Astrocyte of the cerebellum (primary cell): ENCODE results near the gene SLC17A9.

Source experiments
- DNase-seq: peaks from one replicate; pipeline ENCODE4 v3.0.0-alpha.2; 2011; ENCODE audit warnings: low read depth
- H3K4me3 ChIP-seq: 2 replicates; pipeline ENCODE4 v1.5.1; 2011; ENCODE audit warnings: mild to moderate bottlenecking, low read depth, low read length, moderate library complexity
- CTCF ChIP-seq: IDR thresholded peaks from 2 replicates; pipeline ENCODE4 v1.5.1; 2012; ENCODE audit warnings: low read length, low read depth, moderate library complexity, mild to moderate bottlenecking; ENCODE audit errors: missing control alignments
- in situ Hi-C: cut with HindIII; loops from 2 replicates; pipeline ENCODE4 v1.10.0; 2017; ENCODE audit warnings: low sequenced_read_pairs

Gene SLC17A9, protein sequence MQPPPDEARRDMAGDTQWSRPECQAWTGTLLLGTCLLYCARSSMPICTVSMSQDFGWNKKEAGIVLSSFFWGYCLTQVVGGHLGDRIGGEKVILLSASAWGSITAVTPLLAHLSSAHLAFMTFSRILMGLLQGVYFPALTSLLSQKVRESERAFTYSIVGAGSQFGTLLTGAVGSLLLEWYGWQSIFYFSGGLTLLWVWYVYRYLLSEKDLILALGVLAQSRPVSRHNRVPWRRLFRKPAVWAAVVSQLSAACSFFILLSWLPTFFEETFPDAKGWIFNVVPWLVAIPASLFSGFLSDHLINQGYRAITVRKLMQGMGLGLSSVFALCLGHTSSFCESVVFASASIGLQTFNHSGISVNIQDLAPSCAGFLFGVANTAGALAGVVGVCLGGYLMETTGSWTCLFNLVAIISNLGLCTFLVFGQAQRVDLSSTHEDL

GRCh38 chr20:62952373-62952967 is at the start of gene SLC17A9:
SLC17A9 (plus strand) TSS chr20:62952709; CDS start chr20:62952831, 122 bp downstream.
- no peak within 1 kb of the TSS for H3K4me3 ChIP-seq
- TF ChIP-seq CTCF = no peak
- no peak for DNase-seq
- in situ Hi-C loops = no loop called here

GRCh38 chr20:62902926-62903615 is 49.4 kb upstream of the SLC17A9 start:
- H3K4me3 ChIP-seq = no peak overlapping the region
- in situ Hi-C loops = no loop called here
- DNase-seq = no peak
- TF ChIP-seq CTCF = no peak

GRCh38 chr20:62905536-62906117 is 46.9 kb upstream of the SLC17A9 start:
- no peak for TF ChIP-seq CTCF
- in situ Hi-C loops = no loop called here
- no peak for DNase-seq
- H3K4me3 ChIP-seq = no peak overlapping the region

GRCh38 chr20:62906209-62906608 is 46.3 kb upstream of the SLC17A9 start:
- in situ Hi-C loops = no loop called here
- DNase-seq = no peak

DNA sequence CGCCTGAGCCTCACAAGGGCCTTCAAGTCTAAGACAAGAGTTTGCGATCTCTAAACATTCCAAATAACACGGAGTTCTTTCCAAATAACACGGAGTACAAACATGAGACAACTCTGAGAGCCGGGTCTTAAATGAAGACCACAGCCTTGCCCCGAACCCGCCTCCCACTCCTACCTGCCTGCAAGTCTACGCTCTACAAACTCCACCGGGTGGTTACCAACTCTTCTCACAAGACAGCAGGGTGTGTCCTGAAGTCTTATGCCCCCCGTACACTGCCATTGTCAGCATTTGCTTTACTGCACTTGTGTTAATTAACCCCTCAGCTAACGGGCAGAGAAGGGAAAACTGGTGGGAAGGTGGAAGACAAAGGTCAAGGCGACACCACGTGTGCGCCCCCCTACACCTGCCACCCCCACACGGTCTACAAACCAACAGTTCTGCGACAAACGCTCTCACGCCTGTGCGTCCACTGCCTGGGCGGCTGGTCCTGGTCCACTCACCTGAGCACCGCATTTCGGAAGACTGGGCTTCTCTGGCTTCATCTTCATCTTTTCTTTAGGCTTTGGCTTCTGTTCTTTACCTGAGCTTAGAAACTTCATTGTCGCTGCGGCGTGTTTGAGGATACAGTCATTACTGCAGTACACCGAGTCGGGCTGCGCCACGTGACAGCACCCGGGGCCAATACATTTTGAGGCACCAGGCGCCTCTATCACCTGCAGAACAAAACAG is 45.7 kb upstream of the SLC17A9 start:
- TF ChIP-seq CTCF = no peak
- in situ Hi-C loops = no loop called here
- DNase-seq = no peak
- no peak overlapping the region for H3K4me3 ChIP-seq

More at GRCh38 chr20:62906209-62906608, 46.3 kb upstream of the SLC17A9 start:
- TF ChIP-seq CTCF = no peak
- H3K4me3 ChIP-seq = no peak overlapping the region
